Mucosa of rectum (tissue), 2 donors: Measurements from ENCODE around the gene RNF111.

Experiments
- H3K27ac ChIP-seq, 2 donors: one replicate each; pipeline ENCODE4 v1.7.0; 2013; ENCODE audit warnings: inconsistent platforms in 2 of 2, low read depth in 2 of 2, low read length in 2 of 2
- H3K27me3 ChIP-seq, 2 donors: one replicate each; pipeline ENCODE4 v1.7.0; 2013; ENCODE audit warnings: low read length in 2 of 2; ENCODE audit not compliant: control insufficient read depth in 2 of 2, insufficient read depth in 2 of 2
- H3K36me3 ChIP-seq, 2 donors: one replicate each; pipeline ENCODE4 v1.7.0; 2013; ENCODE audit warnings: low read length in 2 of 2; ENCODE audit not compliant: control insufficient read depth in 2 of 2, insufficient read depth in 2 of 2
- H3K4me1 ChIP-seq, 2 donors: one replicate each; pipeline ENCODE4 v1.7.0; 2013; ENCODE audit warnings: low read length in 2 of 2, mild to moderate bottlenecking in 1 of 2; ENCODE audit not compliant: control insufficient read depth in 2 of 2, insufficient read depth in 2 of 2
- H3K4me3 ChIP-seq, 2 donors: one replicate each; pipeline ENCODE4 v1.7.0; 2013; ENCODE audit warnings: low read length in 2 of 2
- H3K9ac ChIP-seq, 2 donors: one replicate each; pipeline ENCODE4 v1.7.0; 2013; ENCODE audit warnings: low read length in 2 of 2, low read depth in 1 of 2, mild to moderate bottlenecking in 1 of 2
- H3K9me3 ChIP-seq, 2 donors: one replicate each; pipeline ENCODE4 v1.7.0; 2013; ENCODE audit warnings: low read length in 2 of 2; ENCODE audit not compliant: control insufficient read depth in 2 of 2
- donor health status: healthy.
- donor health status: Normal muscosa, but diverticular disease.

Gene RNF111

GRCh38 chr15:59051873-59052861 is 64.7 kb downstream of the RNF111 start:
- H3K36me3 ChIP-seq, result peaks cover 23 to 31% of the 10 kb centered on the region in 2 donors
- H3K9ac ChIP-seq, result no peak overlapping the region
- no peaks in the 10 kb centered on the region for H3K27me3 ChIP-seq
- H3K4me3 ChIP-seq, result no peak overlapping the region
- H3K9me3 ChIP-seq, result no peaks in the 10 kb centered on the region
- H3K27ac ChIP-seq, result no peak overlapping the region
- H3K4me1 ChIP-seq, result no peaks in the 10 kb centered on the region

GRCh38 chr15:59052915-59053407 is 65.5 kb downstream of the RNF111 start:
- Histone ChIP-seq H3K9ac (no peak overlapping the region), H3K4me3 (no peak overlapping the region), H3K27ac (no peak overlapping the region), H3K4me1 (no peaks in the 10 kb centered on the region), H3K36me3 (peaks cover 25 to 36% of the 10 kb centered on the region in 2 donors), H3K9me3 (no peaks in the 10 kb centered on the region), H3K27me3 (no peaks in the 10 kb centered on the region)

- Histone ChIP-seq H3K9me3 (no peaks in the 10 kb centered on the region), H3K27ac (no peak overlapping the region), H3K9ac (no peak overlapping the region), H3K4me3 (no peak overlapping the region), H3K4me1 (no peaks in the 10 kb centered on the region), H3K36me3 (peaks cover 28 to 41% of the 10 kb centered on the region in 2 donors), H3K27me3 (no peaks in the 10 kb centered on the region)
Measured at GRCh38 chr15:59053482-59053881, 66.0 kb downstream of the RNF111 start.

GRCh38 chr15:59059076-59059597 is 71.7 kb downstream of the RNF111 start:
- no peaks in the 10 kb centered on the region for H3K9me3 ChIP-seq
- no peak overlapping the region for H3K9ac ChIP-seq
- H3K36me3 ChIP-seq, result peaks cover 62 to 72% of the 10 kb centered on the region in 2 donors
- H3K27me3 ChIP-seq, result no peaks in the 10 kb centered on the region
- no peak overlapping the region for H3K27ac ChIP-seq
- no peaks in the 10 kb centered on the region for H3K4me1 ChIP-seq
- no peak overlapping the region for H3K4me3 ChIP-seq

GRCh38 chr15:59060348-59060747 is 72.9 kb downstream of the RNF111 start:
- no peaks in the 10 kb centered on the region for H3K4me1 ChIP-seq
- H3K9ac ChIP-seq, result no peak overlapping the region
- peaks cover 65 to 67% of the 10 kb centered on the region in 2 donors for H3K36me3 ChIP-seq
- H3K9me3 ChIP-seq, result no peaks in the 10 kb centered on the region
- no peaks in the 10 kb centered on the region for H3K27me3 ChIP-seq
- no peak overlapping the region for H3K27ac ChIP-seq
- H3K4me3 ChIP-seq, result no peak overlapping the region

- Histone ChIP-seq H3K4me1 (no peaks in the 10 kb centered on the region), H3K36me3 (peaks cover 66 to 68% of the 10 kb centered on the region in 2 donors), H3K27ac (no peak overlapping the region), H3K27me3 (no peaks in the 10 kb centered on the region), H3K9me3 (no peaks in the 10 kb centered on the region), H3K4me3 (no peak overlapping the region), H3K9ac (no peak overlapping the region)
Measured at GRCh38 chr15:59063042-59063441, 75.6 kb downstream of the RNF111 start.

- H3K4me3 ChIP-seq, result no peak overlapping the region
- H3K9ac ChIP-seq, result no peak overlapping the region
- H3K27me3 ChIP-seq, result no peaks in the 10 kb centered on the region
- no peaks in the 10 kb centered on the region for H3K4me1 ChIP-seq
- H3K36me3 ChIP-seq, result peaks cover 31% of the 10 kb centered on the region in 2 donors
- no peaks in the 10 kb centered on the region for H3K9me3 ChIP-seq
- H3K27ac ChIP-seq, result no peak overlapping the region
Measured at GRCh38 chr15:59069430-59069829, 82.0 kb downstream of the RNF111 start.

GRCh38 chr15:59074607-59075006 is 87.1 kb downstream of the RNF111 start:
- Histone ChIP-seq H3K9ac (no peak overlapping the region), H3K9me3 (no peaks in the 10 kb centered on the region), H3K4me1 (no peaks in the 10 kb centered on the region), H3K36me3 (peaks cover 15 to 28% of the 10 kb centered on the region in 2 donors), H3K4me3 (no peak overlapping the region), H3K27ac (no peak overlapping the region), H3K27me3 (no peaks in the 10 kb centered on the region)

GRCh38 chr15:59087731-59088130 is 100.3 kb downstream of the RNF111 start:
- Histone ChIP-seq H3K36me3 (peaks cover 41 to 45% of the 10 kb centered on the region in 2 donors), H3K27me3 (no peaks in the 10 kb centered on the region), H3K9ac (no peak overlapping the region), H3K4me1 (no peaks in the 10 kb centered on the region), H3K27ac (no peak overlapping the region), H3K9me3 (no peaks in the 10 kb centered on the region), H3K4me3 (no peak overlapping the region)

- Histone ChIP-seq H3K9me3 (no peaks in the 10 kb centered on the region), H3K36me3 (peaks cover 48 to 53% of the 10 kb centered on the region in 2 donors), H3K27me3 (no peaks in the 10 kb centered on the region), H3K9ac (no peak overlapping the region), H3K27ac (no peak overlapping the region), H3K4me3 (no peak overlapping the region), H3K4me1 (no peaks in the 10 kb centered on the region)
Measured at GRCh38 chr15:59094077-59094476, 106.6 kb downstream of the RNF111 start.
